H1 (cell line): ENCODE measurements around the gene DENND4A. TPM values are rescaled to one million over a fixed set of nuclear protein-coding genes. Genes with fewer than 3 reads are reported as not detected.

Experiments used
- CTCF ChIA-PET: fragments of 300-600 bp; sonication (Branson Sonifier 250); formaldehyde crosslinking; loops from one replicate; lab custom pipeline; 2021; ENCODE audit not compliant: partially characterized antibody; lab: Charles Lee
- POLR2A ChIA-PET: fragments of 300-600 bp; sonication (Branson Sonifier 250); formaldehyde crosslinking; loops from one replicate; lab custom pipeline; 2021; ENCODE audit warnings: inconsistent platforms; ENCODE audit not compliant: partially characterized antibody; lab: Charles Lee
- DNase-seq, 2 experiments: peaks; one replicate each; pipeline versions ENCODE4 v3.0.0 to v3.0.0-alpha.2; 2010 to 2022; ENCODE audit warnings: low spot score in 2 of 2, low read depth in 1 of 2, mixed read lengths in 1 of 2
- FAIRE-seq: peaks from 2 replicates; lab custom pipeline; 2011; peaks lifted over from hg19 to GRCh38; lab: Jason Lieb, UNC
- H2AFZ ChIP-seq: 2 replicates; pipeline ENCODE4 v1.8.1; 2012; ENCODE audit warnings: low read length, inconsistent platforms
- H2AK5ac ChIP-seq: 2 replicates; pipeline ENCODE4 v1.6.1; 2013; ENCODE audit warnings: low read depth, low read length
- H2BK120ac ChIP-seq: replicated peaks from 2 replicates; pipeline ENCODE3; 2013; ENCODE audit warnings: low read depth, low read length, inconsistent platforms
- H2BK12ac ChIP-seq: 2 replicates; pipeline ENCODE4 v1.6.1; 2013; ENCODE audit warnings: low read depth, low read length
- H2BK15ac ChIP-seq: 2 replicates; pipeline ENCODE4 v1.6.1; 2013; ENCODE audit warnings: low read length
- H2BK20ac ChIP-seq: 2 replicates; pipeline ENCODE4 v1.6.1; 2013; ENCODE audit warnings: low read length
- H2BK5ac ChIP-seq: 2 replicates; pipeline ENCODE4 v1.6.1; 2013; ENCODE audit warnings: low read depth, low read length
- H3K14ac ChIP-seq: 2 replicates; pipeline ENCODE4 v1.6.1; 2013; ENCODE audit warnings: inconsistent platforms; ENCODE audit not compliant: insufficient read length
- H3K18ac ChIP-seq: 2 replicates; pipeline ENCODE4 v1.6.1; 2013; ENCODE audit warnings: low read length; ENCODE audit errors: extremely low read depth
- H3K23ac ChIP-seq: 2 replicates; pipeline ENCODE4 v1.6.1; 2013; ENCODE audit warnings: inconsistent platforms; ENCODE audit not compliant: insufficient read length
- H3K23me2 ChIP-seq: 2 replicates; pipeline ENCODE4 v1.6.1; 2013; ENCODE audit warnings: low read depth, low read length
- H3K27ac ChIP-seq: 2 replicates; pipeline ENCODE4 v1.6.1; 2011; ENCODE audit warnings: low read depth, low read length, inconsistent platforms
- H3K27me3 ChIP-seq, 4 experiments: replicated peaks in 1 of 4; 1 replicate in 1 of 4; 2 replicates in 3 of 4; pipeline versions ENCODE4 v1.6.1 to v1.8.1; 2011 to 2013; ENCODE audit warnings: low read length in 3 of 4, mild to moderate bottlenecking in 3 of 4, inconsistent platforms in 2 of 4, mixed read lengths in 2 of 4, moderate library complexity in 1 of 4; ENCODE audit not compliant: control insufficient read depth in 3 of 4, insufficient read depth in 3 of 4; ENCODE audit errors: extremely low read depth in 1 of 4
- H3K36me3 ChIP-seq, 4 experiments: 2 replicates each; pipeline versions ENCODE4 v1.6.1 to v1.8.1; 2011 to 2013; ENCODE audit warnings: mild to moderate bottlenecking in 4 of 4, low read length in 3 of 4, moderate library complexity in 2 of 4, control low read depth in 1 of 4, inconsistent platforms in 1 of 4; ENCODE audit not compliant: insufficient read depth in 4 of 4, control insufficient read depth in 2 of 4
- H3K4ac ChIP-seq: replicated peaks from 2 replicates; pipeline ENCODE3; 2013; ENCODE audit warnings: low read length, low read depth, mixed read lengths, inconsistent platforms; ENCODE audit not compliant: insufficient read length
- H3K4me1 ChIP-seq, 4 experiments: replicated peaks in 1 of 4; 1 replicate in 1 of 4; 2 replicates in 3 of 4; pipeline versions ENCODE4 v1.6.1 to v1.8.1; 2011 to 2013; ENCODE audit warnings: low read length in 3 of 4, inconsistent platforms in 2 of 4, mixed read lengths in 1 of 4; ENCODE audit not compliant: insufficient read depth in 4 of 4, control insufficient read depth in 3 of 4
- H3K4me2 ChIP-seq, 2 experiments: 2 replicates each; pipeline versions ENCODE4 v1.6.1 to v1.8.1; 2011 to 2013; ENCODE audit warnings: low read depth in 2 of 2, low read length in 2 of 2, control low read depth in 1 of 2, inconsistent platforms in 1 of 2, mild to moderate bottlenecking in 1 of 2; ENCODE audit not compliant: insufficient read depth in 1 of 2
- H3K4me3 ChIP-seq, 4 experiments: fragments of 200-600, 300-600 bp in 1 of 4; sonication (generic), shearing (Covaris generic), sonication (Bioruptor Twin) in 1 of 4; 2 replicates each; pipeline versions ENCODE4 v1.5.1 to v1.8.1; 2011 to 2016; ENCODE audit warnings: low read length in 4 of 4, low read depth in 3 of 4, control low read depth in 2 of 4, inconsistent platforms in 2 of 4, mild to moderate bottlenecking in 2 of 4, mixed read lengths in 1 of 4, moderate library complexity in 1 of 4; ENCODE audit not compliant: insufficient read depth in 2 of 4; ENCODE audit errors: extremely low read depth in 1 of 4
- H3K56ac ChIP-seq: replicated peaks from 2 replicates; pipeline ENCODE3; 2013; ENCODE audit warnings: low read depth, mild to moderate bottlenecking, mixed read lengths, low read length, inconsistent platforms; ENCODE audit not compliant: insufficient read length
- H3K79me1 ChIP-seq: 2 replicates; pipeline ENCODE4 v1.6.1; 2013; ENCODE audit warnings: low read depth, low read length, control low read depth
- H3K79me2 ChIP-seq, 2 experiments: 2 replicates each; pipeline versions ENCODE4 v1.6.1 to v1.8.1; 2012 to 2013; ENCODE audit warnings: low read length in 2 of 2, mild to moderate bottlenecking in 2 of 2, inconsistent platforms in 1 of 2; ENCODE audit not compliant: insufficient read depth in 2 of 2, control insufficient read depth in 1 of 2
- H3K9ac ChIP-seq, 4 experiments: replicated peaks in 1 of 4; 1 replicate in 1 of 4; 2 replicates in 3 of 4; pipeline versions ENCODE4 v1.6.1 to v1.8.1; 2011 to 2013; ENCODE audit warnings: low read depth in 3 of 4, low read length in 3 of 4, control low read depth in 2 of 4, mild to moderate bottlenecking in 2 of 4, moderate library complexity in 2 of 4, inconsistent platforms in 1 of 4; ENCODE audit errors: extremely low read depth in 1 of 4
- H3K9me3 ChIP-seq, 2 experiments: 2 replicates each; pipeline versions ENCODE4 v1.6.1 to v1.8.1; 2012 to 2013; ENCODE audit warnings: mild to moderate bottlenecking in 2 of 2, moderate library complexity in 2 of 2, control low read depth in 1 of 2, inconsistent platforms in 1 of 2, low read depth in 1 of 2, low read length in 1 of 2, mixed read lengths in 1 of 2; ENCODE audit not compliant: insufficient read depth in 2 of 2
- H4K20me1 ChIP-seq, 2 experiments: replicated peaks in 1 of 2; 2 replicates each; pipeline versions ENCODE3 to v1.8.1; 2011 to 2013; ENCODE audit warnings: inconsistent platforms in 2 of 2, low read length in 2 of 2, mild to moderate bottlenecking in 1 of 2; ENCODE audit not compliant: insufficient read depth in 2 of 2, control insufficient read depth in 1 of 2
- H4K5ac ChIP-seq: 2 replicates; pipeline ENCODE4 v1.6.1; 2013; ENCODE audit warnings: low read length, low read depth, mixed read lengths, inconsistent platforms; ENCODE audit not compliant: insufficient read length
- H4K8ac ChIP-seq: 2 replicates; pipeline ENCODE4 v1.8.0; 2013; ENCODE audit warnings: mild to moderate bottlenecking, moderate library complexity, low read length, inconsistent platforms; ENCODE audit not compliant: insufficient read depth; ENCODE audit errors: extremely low read depth
- H4K91ac ChIP-seq: replicated peaks from 2 replicates; pipeline ENCODE3; 2013; ENCODE audit warnings: low read length, mixed read lengths, inconsistent platforms; ENCODE audit not compliant: insufficient read length
- KDM5A ChIP-seq: fragments of 200-600 bp; IDR thresholded peaks from 2 replicates; pipeline ENCODE4 v1.7.1; 2012; ENCODE audit warnings: mild to moderate bottlenecking, low read length, inconsistent platforms, mixed read lengths
- RBBP5 ChIP-seq: IDR thresholded peaks from 2 replicates; pipeline ENCODE4 v1.7.1; 2012; ENCODE audit warnings: low read depth, mild to moderate bottlenecking, inconsistent platforms, low read length, moderate library complexity, borderline replicate concordance
- RNF2 ChIP-seq: fragments of 200-900, 300-1000 bp; sonication (generic); IDR thresholded peaks from 2 replicates; pipeline ENCODE4 v1.7.1; 2016; ENCODE audit warnings: borderline replicate concordance, low read depth, mild to moderate bottlenecking, antibody characterized with exemption, low read length; ENCODE audit not compliant: poor library complexity, severe bottlenecking; ENCODE audit errors: missing control alignments
- SIX5 ChIP-seq: IDR thresholded peaks from 2 replicates; pipeline ENCODE4 v1.6.1; 2011; ENCODE audit warnings: mild to moderate bottlenecking, low read depth, low read length
- SRF ChIP-seq: IDR thresholded peaks from 2 replicates; pipeline ENCODE4 v1.6.1; 2011; ENCODE audit warnings: mild to moderate bottlenecking, low read depth, low read length, moderate library complexity
- TAF1 ChIP-seq: IDR thresholded peaks from 2 replicates; pipeline ENCODE4 v1.6.1; 2011; ENCODE audit warnings: mild to moderate bottlenecking, low read depth, low read length
- TBP ChIP-seq: IDR thresholded peaks from 2 replicates; pipeline ENCODE4 v1.6.1; 2011; ENCODE audit warnings: low read depth, low read length, improper control_type of control experiment
- WGBS, 2 experiments: shearing (Covaris generic) in 1 of 2; methylation state at CpG; one replicate each; pipeline versions ENCODE4 v1.1.6 to v1.1.7; 2013 to 2015; ENCODE audit warnings: low lambda C conversion rate in 2 of 2, mixed read lengths in 2 of 2, inconsistent platforms in 1 of 2, low coverage in 1 of 2, missing lambda C conversion rate in 1 of 2; ENCODE audit not compliant: insufficient replicate concordance in 2 of 2, insufficient coverage in 1 of 2, insufficient read length in 1 of 2; ENCODE audit errors: extremely low coverage in 1 of 2, missing lambda C conversion rate in 1 of 2; 5-methylcytosine and 5-hydroxymethylcytosine counted together
- polyA plus RNA-seq, 7 experiments: library from polyadenylated mRNA; depleted of rRNA in 3 of 7; stranded (reverse) in 5 of 7; unstranded in 2 of 7; fragments of >200 nt in 5 of 7; fragments of 200-250 nt in 2 of 7; gene quantifications; 1 replicate in 5 of 7; 2 replicates in 1 of 7; 4 replicates in 1 of 7; pipeline versions ENCODE4 v1.2.1 to v1.2.3, GENCODE V29; 2011 to 2013; ENCODE audit warnings: missing spikeins in 2 of 7, mixed read lengths in 2 of 7
- total RNA-seq: library from RNA; stranded (reverse); fragmentation: NEBNext Ultra II Directional; extraction: Animal tissue kit (Norgen Biotek cat#: 25700); gene quantifications from 2 replicates; pipeline ENCODE4 v1.2.1, GENCODE V29; 2021

The DENND4A gene
- total and polyA plus RNA-seq, 2 of the 8 experiments (the other 6 are each of a cell fraction or from before 2014, with no cell fraction given): 1.3 to 4.7 TPM

- Histone ChIP-seq H3K18ac (no peak overlapping the region), H2BK5ac (no peak overlapping the region), H3K23ac (no peak overlapping the region), H3K36me3 (no peaks in the 10 kb centered on the region), H3K23me2 (no peaks in the 10 kb centered on the region), H3K9me3 (no peaks in the 10 kb centered on the region), H2AK5ac (no peak overlapping the region), H3K4me1 (no peaks in the 10 kb centered on the region), H3K4ac (no peak overlapping the region), H2AFZ (no peak overlapping the region), H4K5ac (no peak overlapping the region), H3K27ac (no peak overlapping the region), H3K79me2 (no peaks in the 10 kb centered on the region), H3K56ac (no peak overlapping the region), H2BK120ac (no peak overlapping the region), H3K4me2 (no peak overlapping the region), H3K27me3 (no peaks in the 10 kb centered on the region), H4K20me1 (no peaks in the 10 kb centered on the region), H2BK15ac (no peak overlapping the region), H3K4me3 (no peak overlapping the region), H3K79me1 (no peaks in the 10 kb centered on the region), H3K9ac (no peak overlapping the region), H2BK12ac (no peak overlapping the region), H3K14ac (no peak overlapping the region), H2BK20ac (no peak overlapping the region), H4K8ac (no peak overlapping the region), H4K91ac (no peak overlapping the region)
- 82% methylated on average over 3 of the region's 3 CpGs; no CpG with 5 or more reads in 1 of the 2 experiments for WGBS, 2 experiments
- ChIA-PET CTCF (interaction anchor here (0.6 to 1.1 kb wide), 5 partner anchors 58 to 1136 kb away, joined by 3 to 4 read pairs (median 3); no protein-coding TSS in a partner anchor), POLR2A (interaction anchor here (0.6 kb wide), 2 partner anchors 47 to 995 kb away, joined by 3 read pairs; no protein-coding TSS in a partner anchor)
- no peak for DNase-seq
- FAIRE-seq: no peak
- no peak for TF ChIP-seq KDM5A
- TF ChIP-seq TAF1: no peak
- TF ChIP-seq RNF2: no peak
- no peak for TF ChIP-seq RBBP5
- TF ChIP-seq TBP: no peak
- TF ChIP-seq SRF: no peak
- TF ChIP-seq SIX5: no peak
Measured at GRCh38 chr15:65766422-65767263, 25.4 kb downstream of the DENND4A start.
